Mucosa of descending colon (tissue), 3 donors: ENCODE data around the gene TMEM161B. TPM values are rescaled to one million over a fixed set of nuclear protein-coding genes. Genes with fewer than 3 reads are reported as not detected.

Source experiments
- ATAC-seq: fragments of 200-7000 bp; cut with Tn5 transposase; one replicate; pipeline ENCODE4 v1.9.1; 2020; ENCODE audit warnings: mild to moderate bottlenecking, moderate library complexity
- DNase-seq, 3 donors: peaks; one replicate each; pipeline ENCODE4 v3.0.0-alpha.2; 2020
- H3K36me3 ChIP-seq: fragments of 200-600 bp; one replicate; pipeline ENCODE4 v1.8.0; 2021; ENCODE audit warnings: low read depth, mild to moderate bottlenecking
- H3K4me1 ChIP-seq: fragments of 200-600 bp; one replicate; pipeline ENCODE4 v1.8.0; 2021; ENCODE audit warnings: low read depth, mild to moderate bottlenecking
- H3K4me3 ChIP-seq: fragments of 200-600 bp; one replicate; pipeline ENCODE4 v1.8.0; 2021; ENCODE audit warnings: mild to moderate bottlenecking
- H3K9me3 ChIP-seq: fragments of 200-600 bp; one replicate; pipeline ENCODE4 v1.8.0; 2021; ENCODE audit warnings: mild to moderate bottlenecking
- CTCF ChIP-seq: fragments of 200-600 bp; IDR thresholded peaks from one replicate; pipeline ENCODE4 v1.8.0; 2022; ENCODE audit warnings: antibody characterized with exemption, mild to moderate bottlenecking
- intact Hi-C, 2 donors: fragments of 100-400 bp; cut with DNase I in 1 of 2; cut with micrococcal nuclease in 1 of 2; formaldehyde crosslinking; loops; one replicate each; pipeline versions ENCODE4 v1.11.0 to v1.11.1; 2022; cut with DNase I, micrococcal nuclease
- total RNA-seq, 3 donors: library from RNA; stranded (reverse); fragmentation: NEBNext Ultra II Directional in 2 of 3; extraction: Animal tissue kit (Norgen Biotek cat#: 25700) in 2 of 3; gene quantifications; one replicate each; pipeline versions ENCODE4 v1.2.1 to v1.2.4, GENCODE V29; 2021 to 2023
- donor health status: DM: no; HTN: no; CAD: no; lungs with moderate emphysema.
- donor health status: DM: no; HTN: no; CAD: no.
- donor health status: DM: no; HTN: yes; CAD: no.

TMEM161B gene
- total RNA-seq, 3 donors from 2014 or later = 20.6 to 31.9 (median 27.8) TPM

- Histone ChIP-seq H3K36me3 (no peaks in the 10 kb centered on the region), H3K4me3 (no peak overlapping the region), H3K9me3 (peaks cover 6% of the 10 kb centered on the region), H3K4me1 (no peaks in the 10 kb centered on the region)
- ATAC-seq (peak; percentile 27), DNase-seq (peak in 1 of 3 donors; percentile 5)
- intact Hi-C loops = no loop called here
- no peak for TF ChIP-seq CTCF
Observed at GRCh38 chr5:88172847-88173758, 95.5 kb downstream of the TMEM161B start.

- no peak for DNase-seq
Observed at GRCh38 chr5:88159591-88159990, 109.1 kb downstream of the TMEM161B start.

GRCh38 chr5:88158056-88158455 lies 110.6 kb downstream of the TMEM161B start:
- Histone ChIP-seq H3K9me3 (no peaks in the 10 kb centered on the region), H3K4me3 (no peak overlapping the region), H3K36me3 (no peaks in the 10 kb centered on the region), H3K4me1 (no peaks in the 10 kb centered on the region)
- no peak for ATAC-seq
- no peak for DNase-seq
- intact Hi-C loops = no loop called here
- no peak for TF ChIP-seq CTCF

More at GRCh38 chr5:88159591-88159990, 109.1 kb downstream of the TMEM161B start:
- Histone ChIP-seq H3K36me3 (no peaks in the 10 kb centered on the region), H3K9me3 (no peaks in the 10 kb centered on the region), H3K4me1 (no peaks in the 10 kb centered on the region), H3K4me3 (no peak overlapping the region)
- ATAC-seq = no peak
- no peak for TF ChIP-seq CTCF
- intact Hi-C loops = no loop called here

- Histone ChIP-seq H3K4me1 (no peaks in the 10 kb centered on the region), H3K36me3 (no peaks in the 10 kb centered on the region), H3K9me3 (no peaks in the 10 kb centered on the region), H3K4me3 (no peak overlapping the region)
- DNase-seq (no peak), ATAC-seq (no peak)
- no peak for TF ChIP-seq CTCF
- intact Hi-C loops = no loop called here
Observed at GRCh38 chr5:88154891-88155290, 113.8 kb downstream of the TMEM161B start.

GRCh38 chr5:88150747-88151146 lies 117.9 kb downstream of the TMEM161B start:
- no peak for TF ChIP-seq CTCF
- ATAC-seq = no peak
- no peaks in the 10 kb centered on the region for H3K4me1 ChIP-seq
- DNase-seq = no peak
- intact Hi-C loops = no loop called here
- H3K36me3 ChIP-seq = no peaks in the 10 kb centered on the region
- H3K9me3 ChIP-seq = no peaks in the 10 kb centered on the region
- H3K4me3 ChIP-seq = no peak overlapping the region
